Activated CD4-positive, alpha-beta T cell treated with anti-CD3 and anti-CD28 coated beads for 1 hour (primary cell): Measurements from ENCODE around the gene CDK11A.

Experiments
- DNase-seq: peaks from one replicate; pipeline ENCODE4 v3.0.0-alpha.2; 2020

Gene CDK11A

DNA sequence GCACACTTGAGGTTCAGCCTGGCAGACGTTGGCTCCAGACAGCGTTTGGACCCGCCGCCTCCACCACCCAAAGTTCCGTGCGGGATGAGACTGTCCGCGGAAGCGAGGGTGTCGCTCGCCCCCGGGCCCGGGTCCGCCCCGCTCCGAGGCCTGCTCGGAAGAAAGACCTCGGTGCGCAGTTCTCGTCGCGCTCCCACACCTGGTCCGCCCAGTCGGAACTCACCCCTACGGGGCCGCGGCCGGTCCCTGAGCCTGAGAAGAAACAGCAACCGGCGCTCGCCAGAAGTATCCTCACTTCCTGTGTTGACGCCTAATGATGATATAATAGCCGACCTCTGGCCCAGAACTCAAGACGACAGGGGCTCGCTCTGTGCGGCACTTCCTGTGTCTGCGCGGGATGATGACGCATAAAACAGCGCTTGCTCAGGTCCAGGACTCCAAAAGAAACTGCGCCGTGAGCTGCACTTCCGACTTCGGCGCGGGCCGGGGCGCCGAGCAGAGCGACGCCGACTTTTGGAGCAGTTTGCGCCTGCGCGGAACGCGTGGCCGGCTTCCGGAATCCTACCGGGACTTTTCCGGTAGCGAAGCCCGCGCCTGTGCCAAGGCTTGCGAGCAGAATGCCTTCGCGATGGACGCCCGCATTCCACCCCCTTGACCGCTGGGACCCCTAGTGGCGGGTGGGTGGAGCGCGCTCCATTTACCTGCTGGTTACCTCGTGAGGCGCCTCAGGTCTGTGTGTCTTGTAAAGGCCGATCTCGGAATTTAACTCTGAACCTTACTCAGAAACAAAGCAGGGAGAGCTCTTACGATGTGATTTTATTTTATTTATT is at the start of gene CDK11A:
TSS of gene CDK11A (minus strand) at position 323 of the 830 bp plus-strand sequence. CDS start 1,539 bp downstream, outside the sequence.
- peak; percentile 99 for DNase-seq

DNA sequence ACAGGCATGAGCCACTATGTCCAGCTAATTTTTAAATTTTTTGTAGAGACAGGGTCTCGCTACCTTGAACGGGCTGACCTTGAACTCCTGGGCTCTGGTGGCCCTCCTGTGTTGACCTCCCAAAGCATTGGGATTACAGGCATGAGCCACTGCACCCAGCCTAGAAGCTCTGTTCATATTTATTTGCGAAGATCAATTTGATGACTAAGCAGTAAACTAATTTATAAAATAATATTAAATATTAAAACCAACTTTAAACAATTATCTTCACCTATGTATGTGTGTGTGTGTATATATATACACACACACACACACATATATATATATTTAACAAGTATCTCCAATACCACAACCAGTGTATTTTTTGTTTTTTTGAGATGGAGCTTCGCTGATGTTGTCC is 49.7 kb upstream of the CDK11A start:
- DNase-seq = no peak

DNA sequence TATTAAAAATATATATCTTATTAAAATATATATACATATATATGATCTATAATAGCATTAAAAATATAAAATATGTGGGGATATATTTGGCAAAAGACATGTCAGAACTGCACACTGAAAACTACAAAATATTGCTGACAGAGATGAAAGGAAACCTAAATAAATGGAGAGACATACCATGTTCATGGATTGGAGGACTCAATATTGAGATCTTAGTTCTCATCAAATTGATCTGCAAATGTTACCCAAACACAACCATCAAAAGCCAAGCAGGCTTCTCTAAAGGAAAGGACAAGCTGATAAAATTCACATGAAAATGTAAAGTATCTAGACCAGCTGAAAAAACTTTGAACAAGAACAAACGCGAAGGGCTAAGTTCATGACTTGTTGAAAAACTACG is 46.9 kb upstream of the CDK11A start:
- DNase-seq = no peak

DNA sequence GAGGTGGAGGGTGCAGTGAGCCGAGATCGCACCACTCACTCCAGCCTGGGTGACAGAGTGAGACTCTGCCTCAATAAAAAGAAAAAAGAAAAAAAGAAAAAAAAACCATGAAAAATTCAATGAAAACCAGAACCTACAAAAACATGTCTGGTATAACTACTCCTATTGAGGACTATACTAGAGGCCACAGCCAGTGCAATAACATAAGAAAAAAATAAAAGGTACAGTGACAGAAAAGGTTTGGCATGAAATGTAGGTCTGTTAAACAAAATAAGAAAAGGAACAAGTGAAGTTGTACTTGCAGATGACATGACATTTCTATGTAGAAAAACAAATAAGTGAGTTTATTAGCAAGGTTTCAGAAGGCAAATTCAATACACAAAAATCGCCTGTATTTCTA is 45.9 kb upstream of the CDK11A start:
- DNase-seq = no peak

DNA sequence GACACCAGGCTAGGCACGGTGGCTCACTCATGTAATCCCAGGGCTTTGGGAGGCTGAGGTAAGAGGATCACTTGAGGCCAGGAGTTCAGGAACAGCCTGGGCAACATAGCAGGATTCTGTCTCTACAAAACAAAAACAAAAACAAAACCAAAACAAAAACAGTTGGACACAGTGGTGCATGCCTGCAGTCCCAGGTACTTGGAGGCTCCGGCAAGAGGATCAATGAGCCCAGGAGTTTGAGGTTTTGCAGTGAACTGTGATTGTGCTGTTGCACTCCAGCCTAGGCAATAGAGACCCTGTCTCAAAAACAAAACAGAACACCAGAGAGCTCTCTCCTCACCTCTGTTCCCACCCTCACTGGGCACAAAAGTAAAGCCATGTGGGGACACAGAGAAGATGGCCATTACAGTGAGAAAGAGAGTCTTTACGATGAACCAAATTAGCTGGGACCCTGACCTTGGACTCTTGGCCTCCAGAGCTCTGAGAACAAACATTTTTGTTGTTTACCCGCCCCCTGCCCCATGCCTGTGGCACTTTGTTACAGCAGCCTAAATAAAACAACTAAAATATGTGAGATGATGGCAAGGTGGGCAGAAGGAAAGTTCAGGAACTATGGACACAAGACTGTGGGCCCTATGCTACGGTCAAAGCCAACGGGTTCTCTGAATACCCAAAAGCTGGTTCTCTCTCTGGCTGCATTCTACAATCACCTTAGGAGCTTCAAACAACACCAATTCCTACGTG is 44.3 kb upstream of the CDK11A start:
- DNase-seq = no peak

DNA sequence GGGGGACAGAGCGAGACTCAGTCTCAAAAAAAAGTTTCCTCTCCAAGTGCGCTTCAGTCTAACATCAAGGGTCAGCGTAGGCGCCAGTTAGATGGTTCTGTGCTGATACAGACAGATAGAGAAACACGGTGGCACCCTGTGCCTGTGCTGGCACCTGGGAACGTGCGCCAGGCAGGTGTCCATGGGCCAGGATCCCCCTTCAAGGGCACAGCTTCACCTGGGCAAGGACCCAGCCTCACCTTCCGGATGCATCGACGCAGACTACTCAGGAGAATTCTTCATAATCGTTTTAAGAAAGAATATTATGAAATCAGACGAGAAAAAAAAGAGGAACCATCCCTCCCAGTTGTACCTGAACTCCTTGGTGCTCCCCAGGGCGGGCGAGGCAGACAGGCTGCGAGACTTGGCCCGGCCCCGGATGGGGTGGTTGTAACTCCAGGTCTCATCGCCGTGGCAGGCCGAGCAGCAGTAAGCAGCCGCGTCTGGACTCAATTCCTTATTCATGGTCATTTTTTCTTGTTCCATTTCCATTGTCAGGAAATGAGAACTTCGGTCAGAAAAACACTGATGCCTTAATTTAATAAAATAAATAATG is 40.8 kb upstream of the CDK11A start:
- DNase-seq = no peak

DNA sequence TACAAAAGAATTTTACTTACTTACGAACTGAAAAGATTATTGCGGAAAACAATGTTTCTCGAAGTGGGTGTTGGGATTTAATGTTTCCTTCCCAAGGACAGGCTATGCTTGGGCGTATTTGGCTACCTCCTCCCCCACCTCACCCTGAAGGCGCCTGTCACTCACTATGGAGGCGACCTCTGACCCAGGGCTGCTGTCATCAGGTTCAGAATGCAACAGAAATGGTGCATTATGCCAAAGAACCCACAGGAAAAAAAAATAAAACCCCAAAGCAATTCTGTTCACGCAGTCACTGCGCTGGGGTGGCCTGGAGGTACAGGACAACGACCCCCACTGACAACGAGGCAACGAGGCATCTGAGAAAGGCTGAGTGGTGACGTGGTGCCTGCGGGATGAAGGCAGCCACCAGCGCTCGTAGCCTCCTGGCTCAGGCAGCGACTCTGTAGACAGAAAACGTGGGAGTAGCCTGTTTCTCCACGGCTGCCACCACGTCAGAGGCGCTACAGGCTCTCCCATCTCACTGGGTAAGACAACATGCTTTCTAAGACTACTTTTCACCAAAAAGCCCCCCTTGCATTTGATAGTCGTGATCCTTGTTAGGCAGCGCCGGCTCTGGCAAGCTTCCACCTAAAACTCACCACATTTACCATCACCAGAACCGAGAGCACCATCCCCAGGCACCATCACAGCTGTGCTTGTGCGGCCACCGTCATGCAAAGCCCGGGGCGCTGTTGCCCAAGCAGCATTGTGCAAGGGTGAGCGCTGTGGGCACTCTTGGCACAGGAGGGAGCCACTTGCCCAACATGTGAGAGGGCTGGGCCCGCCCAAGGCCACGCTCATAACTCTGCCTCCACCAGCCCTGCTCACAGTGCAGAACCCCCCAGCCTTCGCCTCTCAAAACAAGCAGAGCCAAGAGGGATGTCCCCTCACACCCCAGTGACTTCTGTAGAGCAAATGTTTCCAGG is 39.8 kb upstream of the CDK11A start:
- no peak for DNase-seq

DNA sequence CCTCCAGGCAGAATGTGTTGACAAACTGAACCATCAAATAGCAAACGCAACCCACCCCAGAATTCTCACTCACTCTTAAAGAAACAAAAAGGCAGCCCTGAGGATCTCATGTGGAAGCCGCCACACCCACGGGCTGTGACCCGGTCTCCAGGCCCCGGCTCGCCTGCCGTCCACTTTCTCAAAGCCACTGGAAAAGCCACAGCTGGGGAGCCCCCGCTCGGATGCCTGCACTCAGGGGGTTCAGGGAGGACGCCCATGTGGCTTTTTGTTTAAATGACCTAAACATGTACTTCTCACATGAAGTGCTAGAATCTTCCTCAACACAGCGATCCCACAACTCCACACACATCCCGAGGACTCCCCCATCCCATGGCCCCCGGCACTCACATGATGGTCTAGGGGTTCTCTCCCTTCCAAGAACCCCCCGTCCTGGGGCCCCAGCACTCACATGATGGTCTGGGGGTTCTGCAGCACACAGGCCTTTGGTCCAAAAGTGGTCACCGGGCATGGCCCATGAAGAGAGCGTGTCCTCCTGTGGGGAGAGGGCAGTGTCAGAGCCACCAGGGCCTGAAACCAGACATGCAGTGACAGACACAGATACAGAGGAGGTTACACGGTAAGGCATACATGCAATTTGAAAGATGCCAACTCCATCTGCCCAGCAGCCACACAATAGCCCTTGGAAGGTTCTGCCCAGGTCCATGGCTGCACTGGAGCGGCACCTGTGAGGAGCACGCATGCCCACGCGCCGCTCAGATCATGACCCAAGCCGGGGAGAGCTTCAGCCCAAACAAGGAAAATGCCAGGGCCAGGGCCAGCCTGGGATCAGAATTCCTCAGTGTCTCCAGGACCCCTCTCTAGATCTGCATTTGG is 37.6 kb upstream of the CDK11A start:
- DNase-seq = no peak

DNA sequence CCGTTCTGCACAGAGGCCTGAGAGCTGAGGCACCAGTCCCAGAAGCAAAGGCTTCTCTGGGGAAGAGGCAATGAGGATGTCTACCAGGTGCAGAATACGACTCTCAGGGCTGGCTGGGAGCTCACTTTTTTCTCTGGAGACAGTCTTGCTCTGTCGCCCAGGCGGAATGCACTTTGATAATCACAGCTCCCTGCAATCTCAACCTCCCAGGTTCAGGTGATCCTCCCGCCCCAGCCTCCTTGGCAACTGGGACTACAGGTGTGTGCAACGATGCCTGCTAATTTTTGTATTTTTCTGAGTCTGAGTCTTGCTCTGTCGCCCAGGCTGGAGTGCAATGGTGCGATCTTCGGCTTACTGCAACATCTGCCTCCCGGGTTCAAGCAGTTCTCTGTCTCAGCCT is 36.6 kb upstream of the CDK11A start:
- no peak for DNase-seq

DNA sequence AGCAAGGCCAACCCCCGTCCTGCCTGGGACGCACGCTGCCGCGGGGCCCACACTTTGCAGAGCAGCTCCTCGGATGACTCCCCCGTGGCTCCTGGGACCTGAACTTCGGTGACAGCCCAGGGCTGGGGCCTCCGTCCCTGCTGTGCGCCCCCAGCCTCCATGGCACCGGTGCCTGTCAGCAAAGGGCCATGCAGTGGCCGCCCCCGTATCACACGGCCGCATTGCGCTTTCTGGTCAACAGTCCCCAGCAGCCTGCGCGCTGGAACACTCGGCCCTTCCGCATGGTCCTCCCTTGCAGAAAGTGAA is 36.1 kb upstream of the CDK11A start:
- no peak for DNase-seq

DNA sequence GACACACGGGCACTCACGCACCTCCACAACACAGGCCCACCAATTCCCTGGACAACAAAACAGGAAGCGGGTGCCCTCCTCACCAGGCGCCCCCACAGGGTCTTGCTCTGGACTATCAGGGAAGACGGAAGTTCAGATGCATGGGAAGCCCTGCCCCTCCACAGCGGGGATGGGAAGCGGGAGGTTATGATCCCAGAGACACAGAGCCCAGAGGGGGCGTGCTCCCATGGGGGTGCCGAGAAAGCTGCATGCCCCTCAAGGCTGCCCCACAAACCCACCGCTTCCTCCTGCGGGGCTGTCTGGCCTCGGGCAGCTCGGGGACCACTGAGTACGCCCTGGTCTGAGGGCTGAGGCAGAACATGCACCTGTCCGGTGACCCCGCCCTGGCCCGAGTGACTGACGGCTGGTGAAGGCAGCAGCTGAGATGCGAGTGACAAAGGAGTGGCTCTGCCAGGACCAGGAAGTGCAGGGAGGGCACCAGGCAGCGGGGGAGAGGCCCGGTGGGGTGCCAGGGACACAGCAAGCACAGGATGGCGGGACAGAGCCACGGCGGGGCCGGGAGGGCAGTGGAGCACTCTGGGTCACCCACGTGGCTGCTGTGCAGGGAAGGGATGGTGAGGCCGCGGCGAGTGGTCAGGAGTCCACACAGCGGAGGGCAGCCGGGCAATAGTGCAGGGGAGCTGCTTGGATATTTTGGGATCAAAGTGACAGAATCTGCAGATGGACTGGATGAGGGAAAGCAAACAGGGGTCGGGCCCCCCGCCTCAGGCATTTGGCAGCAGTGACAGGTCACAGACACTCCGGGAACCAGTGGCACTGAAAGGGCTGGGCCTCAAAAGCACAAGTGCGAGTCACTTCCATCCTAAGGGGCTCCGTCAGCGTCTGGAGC is 35.5 kb upstream of the CDK11A start:
- no peak for DNase-seq

DNA sequence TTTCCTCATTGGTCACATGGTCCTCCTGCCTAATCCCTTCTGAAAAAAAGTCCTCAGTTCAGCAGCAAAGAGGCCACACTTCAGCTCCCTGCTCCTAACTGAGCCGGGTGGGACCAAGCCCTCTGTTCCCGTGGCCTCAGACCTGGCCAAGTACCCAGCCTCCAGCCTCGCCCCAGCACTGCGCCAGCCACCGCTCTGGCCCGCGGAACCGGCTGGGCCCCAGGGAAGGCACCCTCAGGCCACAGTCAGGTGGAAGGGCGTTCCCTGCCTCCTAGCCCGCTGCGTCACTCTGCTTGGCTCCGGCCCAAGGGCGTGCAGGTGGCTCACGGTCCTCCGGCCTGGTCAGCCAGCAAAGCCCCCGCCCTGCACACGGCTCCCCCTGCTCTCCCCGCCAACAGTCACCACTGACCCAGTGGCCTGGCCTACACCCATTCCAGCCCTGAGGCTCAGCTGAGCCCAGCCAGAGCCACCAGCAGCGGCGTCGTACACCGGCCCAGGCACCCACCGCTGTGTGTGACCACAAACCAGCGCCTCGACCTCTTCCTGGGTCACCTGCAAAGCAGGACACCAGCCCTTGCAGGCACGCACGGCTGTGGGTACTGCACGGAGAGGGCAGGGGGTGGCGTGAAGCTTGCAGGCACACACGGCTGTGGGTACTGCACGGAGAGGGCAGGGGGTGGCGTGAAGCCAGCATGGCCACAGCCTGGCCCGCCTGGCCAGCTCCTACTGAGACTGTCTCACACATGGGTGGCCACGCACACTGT is 34.7 kb upstream of the CDK11A start:
- DNase-seq = no peak

DNA sequence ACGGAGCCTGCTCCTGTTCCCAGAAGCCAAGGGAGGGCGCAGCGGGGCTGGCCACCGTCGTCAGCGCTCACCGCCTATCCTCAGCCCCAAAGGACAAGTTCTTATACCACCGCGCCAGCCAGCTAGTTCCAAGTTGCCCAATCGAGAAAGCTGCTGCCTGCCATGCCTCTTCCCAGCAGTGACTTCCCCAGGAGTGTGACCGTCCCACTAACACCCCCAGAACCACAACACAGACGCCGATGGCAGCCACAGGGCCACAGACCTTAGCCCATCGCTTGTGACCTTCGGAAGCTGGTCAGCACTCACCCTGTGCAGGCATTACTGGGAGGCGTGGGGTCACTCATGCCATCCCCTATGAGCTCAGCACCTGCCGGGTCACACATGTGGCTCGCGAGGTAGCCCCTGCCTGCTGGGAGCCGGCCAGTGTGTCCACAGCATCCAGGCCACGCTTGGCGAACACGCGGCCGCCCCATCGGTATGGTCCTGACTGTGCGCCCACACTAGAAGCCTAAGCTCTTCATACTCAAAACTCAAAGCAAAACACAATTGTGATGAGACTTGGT is 34.0 kb upstream of the CDK11A start:
- DNase-seq = no peak

DNA sequence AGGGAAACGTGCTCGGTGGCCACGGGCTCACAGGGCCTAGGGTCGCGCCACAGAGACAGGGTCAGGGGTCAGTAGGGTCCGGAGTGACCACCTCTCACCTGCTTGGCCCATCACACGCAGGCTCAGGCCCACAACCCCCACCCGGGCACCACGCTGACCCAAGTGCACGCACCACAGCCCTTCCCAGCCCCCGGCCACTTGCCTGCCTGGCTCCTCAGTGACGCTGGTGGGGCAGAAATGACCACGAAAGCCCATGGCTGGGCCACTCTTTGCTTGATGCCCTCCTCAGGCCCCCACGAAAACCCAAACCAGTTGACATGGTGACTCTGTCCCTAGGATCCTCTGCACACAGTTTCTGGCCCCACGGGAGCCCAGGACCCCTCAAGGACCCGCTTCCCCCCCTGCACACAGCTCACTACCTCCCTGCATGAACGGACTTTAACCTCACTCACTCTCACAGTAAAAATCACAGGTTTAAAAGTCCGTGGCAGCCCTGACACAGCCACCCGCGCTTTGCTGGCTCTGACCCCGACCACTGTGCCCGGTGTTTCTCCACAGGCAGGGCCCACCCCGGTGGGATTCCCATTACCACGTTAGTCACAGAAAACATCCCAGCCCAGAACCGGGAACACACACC is 33.4 kb upstream of the CDK11A start:
- no peak for DNase-seq

DNA sequence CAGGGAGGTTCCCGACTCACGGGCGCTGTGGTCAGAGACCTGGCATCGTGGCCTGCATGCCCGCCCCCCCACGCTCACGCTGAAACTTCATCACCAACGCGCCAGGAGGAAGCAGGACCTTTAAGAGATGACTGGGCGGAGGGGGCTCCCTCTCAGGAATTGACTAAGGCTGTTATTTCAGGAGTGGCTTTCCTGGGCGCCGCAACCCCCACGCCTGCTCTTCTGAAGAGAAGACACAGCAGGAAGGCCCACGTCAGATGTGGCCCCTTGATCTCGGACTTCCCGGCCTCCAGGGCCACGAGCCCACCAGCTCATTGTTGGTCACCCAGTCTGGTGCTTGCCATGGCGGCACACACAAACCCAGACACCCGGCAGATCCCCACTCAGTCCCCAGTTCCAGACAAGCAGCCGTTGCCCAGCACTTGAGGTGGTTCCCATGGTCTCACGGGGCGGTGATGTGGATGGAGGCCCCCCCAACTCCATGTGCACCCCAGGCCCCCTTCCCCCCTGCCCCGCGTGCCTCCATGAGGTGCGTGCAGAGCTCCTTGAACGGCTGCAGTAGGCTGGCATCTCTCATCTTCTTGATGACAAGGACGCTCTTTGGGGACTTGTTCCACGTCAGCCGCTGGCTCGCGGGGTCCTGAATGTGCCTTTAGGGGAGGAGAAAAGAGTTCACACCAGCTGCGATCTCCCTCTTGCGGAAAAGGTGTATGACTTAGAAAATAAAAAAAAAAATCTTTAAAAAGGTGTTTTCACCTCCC is 32.7 kb upstream of the CDK11A start:
- DNase-seq = no peak

DNA sequence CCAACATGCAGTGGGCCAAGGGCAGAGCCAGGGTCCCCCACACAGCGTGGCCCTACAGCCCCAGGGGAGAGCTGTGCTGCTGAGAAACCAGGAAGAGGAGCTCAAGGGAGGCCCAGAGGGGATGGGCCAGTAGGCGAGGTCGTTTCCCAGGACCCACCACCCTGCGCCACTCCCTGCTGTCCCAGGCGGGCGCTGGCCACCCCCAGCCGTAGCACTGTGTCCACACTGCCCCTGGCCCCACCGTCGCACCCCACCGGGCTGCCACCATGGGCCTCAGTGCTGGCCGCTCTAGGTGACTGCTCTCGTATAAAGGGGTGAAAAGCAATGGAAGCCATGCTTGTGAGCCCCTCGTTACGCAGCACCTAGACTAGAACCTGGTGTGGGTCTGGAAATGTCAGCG is 31.7 kb upstream of the CDK11A start:
- DNase-seq = no peak

DNA sequence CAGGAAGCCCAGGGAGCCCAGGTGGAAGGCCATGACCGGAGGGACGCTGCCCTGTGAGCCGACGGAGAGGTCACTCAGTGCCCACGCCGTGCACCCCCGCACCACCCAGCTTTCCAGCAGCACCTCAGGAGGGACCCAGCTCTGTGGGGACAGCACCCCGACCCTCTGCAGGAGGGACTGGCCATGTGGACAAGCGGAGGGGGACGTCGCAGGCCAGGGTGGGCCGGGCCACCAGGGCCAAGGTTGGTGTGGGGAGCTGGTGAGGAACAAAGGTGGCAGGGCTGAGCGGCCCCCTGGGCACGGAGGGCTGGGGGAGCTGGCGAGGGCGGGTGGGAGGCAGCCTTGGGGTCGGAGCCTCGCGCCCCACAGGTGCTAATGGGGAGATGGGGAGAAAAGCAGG is 31.3 kb upstream of the CDK11A start:
- DNase-seq = no peak

DNA sequence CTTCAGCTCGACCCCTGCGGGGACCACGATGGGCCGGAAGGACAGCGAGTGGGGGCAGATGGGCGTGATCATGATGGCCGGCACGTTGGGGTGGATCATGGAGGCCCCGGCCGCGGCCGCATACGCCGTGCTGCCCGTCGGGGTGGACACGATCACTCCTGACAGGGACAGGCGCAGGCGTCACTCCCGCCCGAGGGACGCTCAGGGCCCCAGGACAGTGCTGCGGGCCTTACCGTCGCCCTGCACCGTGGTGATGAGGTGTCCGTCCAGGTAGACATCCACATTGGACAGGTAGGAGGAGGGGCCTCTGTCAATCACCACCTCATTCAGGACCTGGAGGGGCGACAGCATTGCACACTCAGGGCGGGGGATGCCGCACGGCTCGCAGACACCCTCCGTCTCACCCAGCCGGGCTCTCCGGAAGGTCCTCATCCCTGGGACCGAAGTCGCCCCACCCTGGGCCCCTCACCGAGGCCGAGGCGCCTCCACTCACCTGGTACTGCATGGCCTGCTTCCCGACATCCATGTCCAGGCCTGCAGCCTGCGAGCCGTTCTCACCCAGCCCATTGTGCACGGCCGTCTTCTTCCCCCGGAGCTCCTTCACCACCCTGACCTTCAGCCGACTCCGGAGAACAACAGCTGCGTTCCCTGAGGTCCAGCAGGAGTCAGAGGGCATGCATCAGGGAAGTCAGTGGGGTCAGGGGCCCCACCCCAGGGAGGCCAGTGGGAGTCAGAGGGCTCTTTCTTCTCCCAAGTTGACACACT is 30.1 kb upstream of the CDK11A start:
- no peak for DNase-seq
